ENCODE measurements around the gene UBA52. TPM values are rescaled to one million over a fixed set of nuclear protein-coding genes. Genes with fewer than 3 reads are reported as not detected.

The UBA52 gene
- total RNA-seq, 2 experiments from 2014 or later = 1,452 to 1,556 TPM

GRCh38 chr19:18610556-18611326, 39.1 kb downstream of the UBA52 start:
- Mint-ChIP-seq H3K27ac (no peak overlapping the region), H3K27me3 (ENCODE audit: low read depth) (peaks cover 72% of the 10 kb centered on the region), H3K4me1 (ENCODE audit: low read depth) (peaks cover 18% of the 10 kb centered on the region), H3K36me3 (ENCODE audit: low read depth) (no peaks in the 10 kb centered on the region), H3K4me3 (no peak overlapping the region), H3K9me3 (ENCODE audit: insufficient read depth) (no peaks in the 10 kb centered on the region)
- POLR2A ChIA-PET = no interaction called here
- no peak for ATAC-seq
- no peak for DNase-seq
- CTCF ChIA-PET = no interaction called here

GRCh38 chr19:18611327-18612050, 39.8 kb downstream of the UBA52 start:
- ATAC-seq = no peak
- Mint-ChIP-seq H3K27ac (no peak overlapping the region), H3K4me1 (ENCODE audit: low read depth) (peaks cover 18% of the 10 kb centered on the region), H3K4me3 (no peak overlapping the region), H3K9me3 (ENCODE audit: insufficient read depth) (no peaks in the 10 kb centered on the region), H3K36me3 (ENCODE audit: low read depth) (no peaks in the 10 kb centered on the region), H3K27me3 (ENCODE audit: low read depth) (peaks cover 76% of the 10 kb centered on the region)
- ChIA-PET POLR2A (interaction anchor here (0.6 kb wide), 1 partner anchor 53 kb away, joined by 3 read pairs; no protein-coding TSS in a partner anchor), CTCF (interaction anchor here (1.0 to 1.3 kb wide), 2 partner anchors 22 to 160 kb away, joined by 3 read pairs; no protein-coding TSS in a partner anchor)
- DNase-seq = no peak

GRCh38 chr19:18612051-18612771, 40.6 kb downstream of the UBA52 start:
- peaks cover 72% of the 10 kb centered on the region for H3K27me3 Mint-ChIP-seq (ENCODE audit: low read depth)
- peaks cover 18% of the 10 kb centered on the region for H3K4me1 Mint-ChIP-seq (ENCODE audit: low read depth)
- ATAC-seq (no peak), DNase-seq (no peak)
- H3K27ac Mint-ChIP-seq = no peak overlapping the region
- no peaks in the 10 kb centered on the region for H3K36me3 Mint-ChIP-seq (ENCODE audit: low read depth)
- H3K9me3 Mint-ChIP-seq (ENCODE audit: insufficient read depth) = no peaks in the 10 kb centered on the region
- POLR2A ChIA-PET = interaction anchor here (0.6 kb wide), 1 partner anchor 52 kb away, joined by 3 read pairs; no protein-coding TSS in a partner anchor
- H3K4me3 Mint-ChIP-seq = peak overlapping the region; percentile 15
- CTCF ChIA-PET = interaction anchor here (1.0 to 1.3 kb wide), 2 partner anchors 23 to 161 kb away, joined by 3 read pairs; no protein-coding TSS in a partner anchor

GRCh38 chr19:18612772-18613588, 41.3 kb downstream of the UBA52 start, which contains the start of gene TMEM59L:
Gene TMEM59L, plus strand, starts transcription at chr19:18612870. Its CDS starts 89 bp downstream, at chr19:18612959.
- Mint-ChIP-seq H3K36me3 (ENCODE audit: low read depth) (no peaks in the 10 kb centered on the region), H3K9me3 (ENCODE audit: insufficient read depth) (no peaks in the 10 kb centered on the region), H3K4me1 (ENCODE audit: low read depth) (peaks cover 14% of the 10 kb centered on the region), H3K27me3 (ENCODE audit: low read depth) (peaks cover 66% of the 10 kb centered on the region), H3K27ac (no peak within 1 kb of the TSS), H3K4me3 (peak within 1 kb of the TSS; percentile 15)
- ATAC-seq = no peak
- ChIA-PET POLR2A (no interaction called here), CTCF (interaction anchor here (1.0 to 1.3 kb wide), 2 partner anchors 24 to 161 kb away, joined by 3 read pairs; no protein-coding TSS in a partner anchor)
- peak; percentile 39 for DNase-seq

- peaks cover 58% of the 10 kb centered on the region for H3K27me3 Mint-ChIP-seq (ENCODE audit: low read depth)
- POLR2A ChIA-PET = no interaction called here
- CTCF ChIA-PET = no interaction called here
- no peak overlapping the region for H3K27ac Mint-ChIP-seq
- no peaks in the 10 kb centered on the region for H3K9me3 Mint-ChIP-seq (ENCODE audit: insufficient read depth)
- no peak for DNase-seq
- H3K4me3 Mint-ChIP-seq = no peak overlapping the region
- H3K4me1 Mint-ChIP-seq (ENCODE audit: low read depth) = peaks cover 14% of the 10 kb centered on the region
- ATAC-seq = no peak
- no peaks in the 10 kb centered on the region for H3K36me3 Mint-ChIP-seq (ENCODE audit: low read depth)
These were observed 42.1 kb downstream of the UBA52 start for GRCh38 chr19:18613589-18614234.

GRCh38 chr19:18616023-18616422, 44.4 kb downstream of the UBA52 start:
- peaks cover 38% of the 10 kb centered on the region for H3K27me3 Mint-ChIP-seq (ENCODE audit: low read depth)
- POLR2A ChIA-PET = interaction anchor here (0.6 kb wide), 1 partner anchor 752 kb away, joined by 3 read pairs; no protein-coding TSS in a partner anchor
- H3K36me3 Mint-ChIP-seq (ENCODE audit: low read depth) = no peaks in the 10 kb centered on the region
- peaks cover 12% of the 10 kb centered on the region for H3K4me1 Mint-ChIP-seq (ENCODE audit: low read depth)
- CTCF ChIA-PET = interaction anchor here (1.3 kb wide), 1 partner anchor 231 kb away, joined by 4 read pairs; no protein-coding TSS in a partner anchor
- no peak overlapping the region for H3K27ac Mint-ChIP-seq
- no peaks in the 10 kb centered on the region for H3K9me3 Mint-ChIP-seq (ENCODE audit: insufficient read depth)
- no peak for ATAC-seq
- no peak overlapping the region for H3K4me3 Mint-ChIP-seq
- no peak for DNase-seq

- DNase-seq (no peak), ATAC-seq (no peak)
- CTCF ChIA-PET = no interaction called here
- peaks cover 4% of the 10 kb centered on the region for H3K4me1 Mint-ChIP-seq (ENCODE audit: low read depth)
- H3K4me3 Mint-ChIP-seq = no peak overlapping the region
- H3K36me3 Mint-ChIP-seq (ENCODE audit: low read depth) = no peaks in the 10 kb centered on the region
- H3K27ac Mint-ChIP-seq = no peak overlapping the region
- H3K9me3 Mint-ChIP-seq (ENCODE audit: insufficient read depth) = no peaks in the 10 kb centered on the region
- POLR2A ChIA-PET = no interaction called here
- H3K27me3 Mint-ChIP-seq (ENCODE audit: low read depth) = peaks cover 28% of the 10 kb centered on the region
These were observed 45.9 kb downstream of the UBA52 start for GRCh38 chr19:18617562-18617961.

GRCh38 chr19:18618236-18618635, 46.6 kb downstream of the UBA52 start:
- H3K27ac Mint-ChIP-seq = no peak overlapping the region
- H3K9me3 Mint-ChIP-seq (ENCODE audit: insufficient read depth) = no peaks in the 10 kb centered on the region
- DNase-seq (no peak), ATAC-seq (no peak)
- no peaks in the 10 kb centered on the region for H3K36me3 Mint-ChIP-seq (ENCODE audit: low read depth)
- ChIA-PET POLR2A (no interaction called here), CTCF (no interaction called here)
- H3K27me3 Mint-ChIP-seq (ENCODE audit: low read depth) = peaks cover 25% of the 10 kb centered on the region
- peaks cover 4% of the 10 kb centered on the region for H3K4me1 Mint-ChIP-seq (ENCODE audit: low read depth)
- no peak overlapping the region for H3K4me3 Mint-ChIP-seq

GRCh38 chr19:18620311-18620710, 48.7 kb downstream of the UBA52 start:
- ChIA-PET CTCF (interaction anchor here (0.9 kb wide), 1 partner anchor 227 kb away, joined by 3 read pairs; no protein-coding TSS in a partner anchor), POLR2A (interaction anchor here (0.6 kb wide), 1 partner anchor 513 kb away, joined by 3 read pairs; no protein-coding TSS in a partner anchor)
- ATAC-seq (no peak), DNase-seq (no peak)
- Mint-ChIP-seq H3K27ac (no peak overlapping the region), H3K4me3 (no peak overlapping the region), H3K27me3 (ENCODE audit: low read depth) (peaks cover 5% of the 10 kb centered on the region), H3K4me1 (ENCODE audit: low read depth) (peaks cover 2% of the 10 kb centered on the region), H3K36me3 (ENCODE audit: low read depth) (no peaks in the 10 kb centered on the region), H3K9me3 (ENCODE audit: insufficient read depth) (no peaks in the 10 kb centered on the region)

- Mint-ChIP-seq H3K27ac (no peak overlapping the region), H3K4me3 (no peak overlapping the region), H3K36me3 (ENCODE audit: low read depth) (no peaks in the 10 kb centered on the region), H3K4me1 (ENCODE audit: low read depth) (peaks cover 2% of the 10 kb centered on the region), H3K27me3 (ENCODE audit: low read depth) (peaks cover 3% of the 10 kb centered on the region), H3K9me3 (ENCODE audit: insufficient read depth) (no peaks in the 10 kb centered on the region)
- POLR2A ChIA-PET = no interaction called here
- DNase-seq (no peak), ATAC-seq (no peak)
- CTCF ChIA-PET = no interaction called here
These were observed 49.2 kb downstream of the UBA52 start for GRCh38 chr19:18620902-18621301.

Measured in activated CD8-positive, alpha-beta T cell treated with anti-CD3 and anti-CD28 coated beads, Interleukin-2, amount 10 ng/mL, durations not matched to agents 7 days and 5 days (primary cell).